Measurements from ENCODE around the gene NFIX.

Gene NFIX

DNA sequence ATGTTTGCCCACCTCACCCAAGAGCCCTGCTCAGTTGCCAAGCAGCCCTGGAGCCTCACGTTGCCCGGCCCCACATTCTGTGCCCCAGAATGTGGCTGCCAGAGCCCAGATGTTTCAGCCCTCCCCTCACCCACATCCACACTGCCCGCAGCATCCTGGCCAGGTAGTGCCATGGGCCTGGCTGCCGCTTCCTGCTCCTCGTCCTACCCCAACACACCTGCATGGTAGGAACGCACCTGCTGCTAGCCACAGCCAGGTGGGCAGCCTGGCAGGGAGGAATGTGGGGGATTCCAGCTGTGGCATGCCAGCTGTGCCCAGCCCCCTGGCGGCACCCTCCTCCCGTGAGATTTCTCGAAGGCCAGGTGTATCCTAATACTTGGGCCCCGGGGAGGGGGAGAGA is 7.5 kb upstream of the NFIX start:
- DNase-seq (ENCODE audit: low read depth in 2 of 2), result no peak

DNA sequence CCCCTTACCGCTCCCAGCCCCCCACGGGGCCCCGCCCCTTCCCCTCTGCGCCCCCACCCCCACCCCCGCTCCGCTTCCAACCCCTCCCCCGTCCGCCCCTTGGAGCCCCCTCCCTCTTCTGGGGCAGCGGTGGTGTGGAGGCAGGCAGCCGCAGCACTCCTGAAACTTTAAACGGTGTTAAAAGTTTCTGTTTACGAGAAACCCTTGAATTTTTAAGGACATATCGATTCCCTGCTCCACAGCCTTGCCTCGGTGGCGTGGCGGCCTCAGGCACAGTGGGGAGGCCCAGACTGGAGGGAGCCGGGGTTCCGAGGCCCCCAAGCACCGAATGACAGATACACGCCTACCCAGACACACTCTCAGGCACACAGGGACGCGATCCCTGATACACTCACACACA is 4.8 kb upstream of the NFIX start:
- DNase-seq (ENCODE audit: low read depth in 2 of 2), result no peak

DNA sequence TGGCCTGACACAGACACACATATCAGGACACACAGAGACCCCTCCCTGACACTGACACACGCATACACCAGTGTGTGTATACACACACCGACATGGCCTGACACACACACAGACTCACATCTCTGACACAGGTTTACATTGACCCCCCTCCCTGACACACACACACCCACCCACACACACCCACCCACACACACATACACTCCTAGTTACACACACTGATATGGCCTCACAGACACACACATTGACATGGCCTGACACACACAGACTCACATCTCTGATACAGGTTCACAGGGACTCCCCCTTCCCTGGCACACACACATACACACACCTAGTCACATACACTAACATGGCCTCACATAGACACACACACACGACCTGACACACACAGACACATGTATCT is 4.4 kb upstream of the NFIX start:
- DNase-seq (ENCODE audit: low read depth in 2 of 2), result no peak

DNA sequence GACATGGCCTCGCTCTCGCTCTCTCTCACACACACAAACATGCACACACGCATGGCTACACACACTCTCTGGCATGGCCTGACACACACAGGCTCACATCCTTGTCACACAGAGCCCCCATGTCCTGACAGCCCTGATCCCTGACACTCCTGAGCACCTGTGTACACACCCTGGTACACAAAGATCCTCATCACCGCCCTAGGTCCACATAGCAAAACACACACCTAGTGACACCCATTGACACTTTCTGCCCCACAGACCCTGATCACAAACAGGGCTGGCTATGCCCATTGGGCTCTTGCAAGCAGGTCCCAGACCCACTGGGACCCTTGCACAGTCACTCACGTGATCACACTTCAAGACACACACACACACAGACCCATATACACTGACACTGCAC is 4.0 kb upstream of the NFIX start:
- DNase-seq (ENCODE audit: low read depth in 2 of 2), result no peak

DNA sequence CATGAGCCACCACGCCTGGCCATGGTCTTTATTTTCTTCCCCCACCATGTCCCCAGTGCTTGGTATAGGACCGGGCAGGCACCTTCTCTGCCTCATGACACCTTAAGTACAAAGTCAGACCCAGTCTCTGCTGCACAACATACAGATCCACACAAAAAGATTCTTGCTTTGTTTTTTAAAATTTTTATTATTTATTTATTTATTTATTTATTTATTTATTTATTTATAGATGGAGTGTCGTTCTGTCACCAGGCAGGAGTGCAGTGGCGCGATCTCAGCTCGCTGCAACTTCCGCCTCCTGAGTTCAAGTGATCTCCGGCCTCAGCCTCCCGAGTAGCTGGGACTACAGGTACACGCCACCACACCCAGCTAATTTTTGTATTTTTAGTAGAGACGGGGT is 2.5 kb upstream of the NFIX start:
- no peak for DNase-seq (ENCODE audit: low read depth in 2 of 2)

DNA sequence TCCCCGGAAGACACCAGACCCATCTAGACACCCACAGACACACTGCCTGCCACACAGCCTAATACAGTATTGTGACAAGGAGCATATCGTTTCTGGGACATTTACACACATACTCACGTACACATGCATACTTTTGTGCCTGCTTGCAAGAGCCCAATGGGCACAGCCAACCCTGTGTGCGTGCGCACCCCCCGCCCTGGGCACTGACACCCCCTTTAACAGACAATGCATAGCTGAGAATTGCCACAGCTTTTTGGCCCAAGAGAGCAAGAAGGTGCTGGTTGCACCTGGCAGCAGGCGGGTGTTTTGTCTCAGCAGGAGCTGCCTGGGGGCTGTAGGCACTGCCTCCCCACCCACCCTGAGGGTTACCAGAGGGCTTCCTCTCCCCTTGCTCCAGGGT is 1.7 kb upstream of the NFIX start:
- no peak for DNase-seq (ENCODE audit: low read depth in 2 of 2)

DNA sequence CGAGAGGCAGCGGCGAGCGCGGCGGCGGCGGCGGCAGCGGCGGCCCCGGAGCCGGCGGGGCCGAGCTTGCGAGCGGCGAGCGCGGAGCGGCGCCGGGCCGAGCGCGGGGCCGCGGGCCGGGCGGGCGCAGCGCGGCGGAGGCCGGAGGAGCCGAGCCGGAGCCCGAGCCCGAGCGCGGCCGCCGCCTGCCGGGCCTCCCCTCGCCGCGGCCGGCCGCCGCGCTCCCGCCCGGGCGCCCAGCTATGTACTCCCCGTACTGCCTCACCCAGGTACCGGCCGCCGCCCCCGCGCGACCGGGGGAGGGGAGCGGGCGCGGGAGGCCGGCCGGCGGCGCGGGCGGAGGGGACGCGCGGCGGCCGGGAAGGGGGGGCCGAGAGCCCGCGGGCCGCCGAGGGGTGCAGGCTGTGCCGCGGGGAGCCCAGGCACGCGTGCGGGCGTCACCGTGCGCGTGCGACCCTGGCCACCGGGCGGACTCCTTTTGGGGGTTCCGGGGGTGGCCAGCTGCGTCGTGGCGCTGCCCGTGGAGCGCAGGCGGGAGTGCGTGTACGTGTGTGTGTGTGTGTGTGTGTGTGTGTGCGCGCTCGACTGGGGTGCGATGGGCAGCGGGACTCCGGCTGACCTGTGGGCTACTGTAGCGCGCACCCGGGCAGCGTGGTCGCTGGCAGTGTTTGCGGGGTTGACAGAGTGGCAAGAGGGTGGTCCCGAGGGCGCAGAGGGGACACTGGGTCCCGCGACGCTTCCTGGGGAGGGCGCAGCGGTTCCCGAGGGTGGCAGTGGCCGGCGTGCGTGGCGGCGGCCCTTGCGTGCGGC is 526 bp downstream of the NFIX start:
- no peak for DNase-seq (ENCODE audit: low read depth in 2 of 2)

DNA sequence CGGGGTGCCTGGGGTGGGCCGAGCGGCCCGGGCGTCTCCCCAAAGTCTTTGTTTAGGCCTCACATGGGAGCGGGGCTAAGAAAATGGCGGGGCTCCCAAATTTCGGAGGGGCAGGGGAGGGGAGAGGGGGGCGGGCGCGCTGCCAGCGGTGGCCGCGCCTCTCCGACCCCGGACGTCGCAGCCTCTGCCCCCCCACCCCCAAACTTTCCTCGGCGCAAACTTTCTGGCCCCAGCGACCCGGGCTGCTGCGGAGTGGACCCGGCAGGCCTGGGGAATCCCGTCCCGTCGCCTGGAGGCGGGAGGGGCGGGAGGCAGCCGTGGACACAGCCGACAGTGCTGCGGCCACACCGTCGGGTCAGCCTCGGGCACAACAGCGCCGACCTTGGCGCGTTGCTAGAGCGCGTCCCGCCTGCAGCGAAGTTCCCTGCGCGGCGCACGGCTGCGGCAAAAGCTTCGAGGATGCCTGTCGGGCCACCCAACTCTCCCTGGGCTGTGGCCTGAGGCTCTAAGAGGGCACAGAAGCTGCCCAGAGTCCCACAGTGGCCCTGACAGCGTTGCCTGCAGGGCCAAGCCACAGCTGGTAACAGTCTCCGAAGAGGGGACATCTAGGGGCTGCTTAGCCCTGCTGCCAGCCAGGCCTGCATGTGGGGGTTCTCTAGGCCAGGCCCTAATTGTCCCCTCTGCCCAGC is 1.3 kb downstream of the NFIX start:
- DNase-seq (ENCODE audit: low read depth in 2 of 2), result no peak

DNA sequence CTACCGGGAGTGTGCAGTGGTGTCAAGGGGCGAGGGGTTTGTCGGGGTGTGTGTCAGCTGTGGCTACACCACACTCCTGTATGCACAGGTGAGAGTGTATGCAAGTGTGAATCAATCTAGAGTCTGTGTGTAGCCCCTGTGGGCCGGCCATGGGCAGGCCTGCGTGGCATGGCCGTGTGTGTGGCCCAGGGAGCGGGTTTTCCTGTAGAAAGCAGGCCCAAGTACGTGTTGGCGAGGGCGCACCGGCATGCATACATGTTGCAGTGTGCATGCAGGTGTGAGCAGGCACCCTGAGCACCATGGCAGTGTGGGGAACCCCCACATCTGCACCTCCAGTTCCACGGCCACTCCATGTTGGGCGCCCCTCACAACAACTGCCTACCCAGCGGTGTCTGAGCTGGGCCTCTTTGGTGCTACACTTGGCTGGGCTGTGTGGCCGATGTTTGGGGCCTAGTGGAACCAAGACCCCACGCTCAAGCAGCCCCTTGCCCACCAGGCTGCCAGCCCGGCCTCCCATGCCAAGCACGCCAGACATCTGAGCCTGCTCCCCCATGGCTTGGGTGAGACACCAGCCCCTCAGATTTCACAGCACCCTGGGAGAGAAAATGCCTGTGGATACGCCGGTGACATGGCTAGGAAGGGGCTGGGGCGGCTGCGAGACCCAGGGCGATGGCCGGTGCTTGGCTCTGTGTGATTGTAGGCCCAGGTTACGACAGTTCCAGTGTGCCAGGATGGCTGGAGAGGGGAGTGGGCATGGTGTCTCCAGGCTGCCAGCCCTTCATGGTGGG is 2.1 kb downstream of the NFIX start:
- no peak for DNase-seq (ENCODE audit: low read depth in 2 of 2)

DNA sequence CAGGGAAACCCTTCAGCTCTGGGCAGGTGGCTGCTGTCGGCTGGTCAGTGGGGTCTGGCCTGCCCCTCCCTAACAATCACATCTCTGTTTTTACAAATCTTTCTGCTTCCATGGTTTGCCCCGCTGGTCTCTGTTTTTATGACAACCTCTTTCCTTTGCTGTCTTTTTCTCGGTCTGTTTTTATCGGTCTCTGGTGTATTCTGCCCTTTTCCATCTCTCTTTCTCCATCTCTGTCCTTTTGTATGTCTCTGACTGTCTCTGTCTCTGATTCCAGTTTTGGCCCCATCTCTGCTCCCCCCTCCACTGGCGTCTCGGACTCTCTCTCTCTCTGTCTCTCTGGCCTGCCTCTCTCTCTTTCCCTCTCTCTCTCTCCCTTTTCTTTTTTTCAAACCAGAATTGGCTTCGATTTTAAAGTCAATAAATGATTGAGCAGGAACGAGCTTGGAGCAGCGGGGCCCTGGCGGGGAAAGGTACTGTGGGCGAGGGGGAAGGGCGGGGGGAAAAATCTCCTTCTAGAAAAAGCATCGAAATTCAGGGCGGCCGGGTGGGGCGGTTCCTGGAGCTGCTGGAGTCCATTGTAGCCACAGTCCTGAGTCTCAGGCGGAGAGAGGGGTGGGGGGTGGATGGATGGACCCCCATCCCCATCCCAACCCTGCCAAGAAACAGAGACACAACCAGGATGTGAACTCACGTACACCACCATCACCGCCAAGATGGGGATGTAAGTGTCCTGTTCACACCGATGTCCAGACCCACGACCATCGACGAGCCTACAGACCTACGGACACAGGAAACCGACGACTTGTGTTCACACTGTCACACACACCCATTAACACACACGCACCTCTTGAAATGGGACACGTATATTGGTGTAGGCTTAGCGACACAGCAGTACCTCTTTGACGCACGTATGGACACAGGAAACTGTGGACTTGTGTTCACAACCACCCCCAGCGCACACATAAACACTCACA is 3.0 kb downstream of the NFIX start:
- DNase-seq (ENCODE audit: low read depth in 2 of 2), result no peak

DNA sequence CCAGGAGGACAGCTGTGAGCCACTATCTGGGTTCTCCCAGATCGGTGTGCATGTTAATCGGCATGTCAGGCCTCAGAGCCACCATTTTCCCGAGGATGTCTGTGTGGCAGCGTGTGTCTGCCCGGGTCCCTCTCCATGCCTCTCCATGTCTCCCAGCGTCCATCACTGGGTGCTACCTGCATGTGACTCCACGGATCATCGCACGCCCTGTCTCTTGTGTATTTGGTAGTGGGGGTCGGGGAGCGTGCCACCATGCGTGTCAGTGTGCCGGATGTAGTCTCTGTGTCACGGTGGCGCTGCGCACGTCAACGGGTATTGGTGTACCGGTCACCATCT is 5.9 kb downstream of the NFIX start:
- no peak for DNase-seq (ENCODE audit: low read depth in 2 of 2)

DNA sequence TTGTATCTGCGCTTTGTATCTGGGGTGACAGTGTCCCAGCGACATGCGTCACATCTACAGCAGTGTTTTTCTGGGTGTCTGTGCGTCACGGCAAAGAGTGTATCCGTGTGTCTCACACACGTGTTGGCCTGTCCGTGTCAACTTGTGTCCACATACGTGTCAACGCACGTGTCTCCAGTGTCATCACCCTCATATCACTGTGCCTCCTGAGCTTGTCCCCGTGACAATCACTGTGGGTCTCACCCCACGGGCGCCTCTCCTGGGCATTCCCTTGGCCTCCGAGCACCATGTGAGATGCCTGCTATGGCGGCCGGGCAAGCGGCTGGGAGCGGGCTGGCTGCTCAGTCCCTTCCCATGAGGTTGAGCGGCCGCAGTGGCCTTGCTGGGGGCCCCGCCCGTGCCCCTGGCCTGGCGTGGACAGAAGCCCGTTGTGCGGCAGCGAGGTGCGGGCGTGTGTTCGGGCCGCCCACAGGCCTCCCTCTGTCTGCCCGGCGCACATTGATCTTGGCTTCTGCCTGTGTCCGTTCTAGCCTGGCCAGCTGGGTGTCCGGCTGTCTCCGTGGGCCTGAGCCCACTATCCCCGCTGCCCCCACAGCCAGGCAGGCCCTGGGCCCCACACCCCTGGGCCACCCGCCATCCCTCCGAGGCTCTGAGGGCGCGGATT is 6.4 kb downstream of the NFIX start:
- DNase-seq (ENCODE audit: low read depth in 2 of 2), result no peak

DNA sequence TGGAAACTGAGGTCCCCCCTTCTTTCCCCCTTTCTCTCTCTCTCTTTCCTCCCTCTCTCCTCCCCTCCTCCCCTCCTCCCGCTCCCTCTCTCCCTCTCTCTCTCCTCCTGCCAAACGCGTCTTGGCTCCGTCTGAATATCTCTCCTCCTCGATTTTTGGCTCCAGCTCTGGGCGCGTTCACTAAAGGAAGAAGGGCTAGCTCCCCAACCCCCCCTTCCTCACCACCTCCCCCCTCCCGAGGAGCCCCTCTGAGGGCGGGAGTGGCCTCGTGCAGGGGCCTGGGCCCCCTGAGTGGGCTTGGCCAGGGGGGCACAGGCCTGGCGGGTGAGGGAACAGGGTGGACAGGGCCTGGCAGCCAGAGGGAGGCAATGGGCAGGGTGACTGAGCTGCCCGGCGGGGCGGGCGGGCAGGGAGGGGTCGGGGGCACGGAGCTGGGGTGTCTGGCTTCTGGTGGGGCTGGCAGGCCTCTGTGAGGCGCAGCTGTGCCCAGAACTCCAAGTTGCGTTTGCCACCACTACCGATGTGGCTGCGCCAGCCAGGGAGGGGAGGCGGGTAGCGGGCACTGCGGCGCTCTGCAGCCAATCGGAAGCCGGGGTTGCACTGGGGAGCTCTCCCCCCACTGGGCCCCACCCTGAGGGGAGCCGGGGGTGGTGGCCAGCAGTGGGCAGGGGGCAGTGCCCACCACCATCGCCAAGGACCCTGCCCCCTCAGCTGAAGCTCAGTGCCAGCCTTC is 7.1 kb downstream of the NFIX start:
- no peak for DNase-seq (ENCODE audit: low read depth in 2 of 2)

DNA sequence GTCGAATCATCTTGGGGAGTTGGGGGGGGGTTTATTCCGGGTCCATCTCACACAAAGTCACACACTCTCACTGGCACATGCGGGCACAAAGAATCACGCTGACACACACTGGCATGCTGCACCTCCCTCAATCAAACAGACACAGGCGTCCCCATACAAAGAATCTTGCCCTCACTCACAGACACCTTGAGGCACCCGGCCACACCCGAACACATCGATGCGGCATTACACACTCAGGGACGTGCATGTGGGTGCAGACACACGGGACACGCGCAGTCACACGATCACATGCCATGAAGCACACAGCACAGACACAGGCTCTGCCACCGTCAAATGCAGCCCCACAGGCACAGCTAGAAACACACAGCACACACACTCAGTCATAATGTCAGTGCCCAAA is 7.8 kb downstream of the NFIX start:
- no peak for DNase-seq (ENCODE audit: low read depth in 2 of 2)

DNA sequence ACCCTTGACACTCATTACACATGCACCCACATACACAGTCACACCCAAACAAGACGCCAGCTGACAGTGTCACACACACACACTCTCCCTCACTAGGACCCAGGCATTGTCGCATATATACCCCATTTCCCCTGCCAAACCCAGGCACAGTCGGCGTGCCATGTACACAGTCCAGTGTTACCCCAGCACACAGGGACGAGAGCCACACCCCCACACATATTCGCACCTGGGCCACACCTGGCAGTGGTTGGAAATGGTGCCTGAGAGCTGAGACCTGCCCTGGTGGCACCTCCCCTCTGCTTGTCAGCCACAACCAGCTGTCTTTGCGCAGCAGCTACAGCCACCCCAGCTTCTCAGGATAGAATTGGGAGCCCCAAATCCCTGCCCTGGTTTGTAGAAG is 9.0 kb downstream of the NFIX start:
- DNase-seq (ENCODE audit: low read depth in 2 of 2), result no peak

DNA sequence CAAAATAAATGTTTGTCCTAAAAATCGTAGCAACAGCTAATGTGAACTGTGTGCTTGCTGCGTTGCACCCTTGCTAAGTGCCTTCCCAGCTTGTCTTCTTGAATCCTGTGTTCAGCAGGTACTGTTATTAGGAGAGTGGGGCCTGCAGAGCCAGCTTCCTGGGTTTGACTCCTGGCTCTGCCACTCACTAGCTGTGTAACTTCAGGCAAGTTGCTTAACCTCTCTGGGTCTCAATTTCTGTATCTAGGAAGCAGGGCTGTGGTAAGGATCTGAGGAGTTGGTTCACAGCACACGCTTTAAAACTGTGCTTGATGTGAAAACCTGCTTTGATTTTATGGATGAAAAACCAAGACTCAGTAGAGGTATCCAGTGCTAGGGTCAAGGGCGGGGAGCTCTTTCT is 10.0 kb downstream of the NFIX start:
- DNase-seq (ENCODE audit: low read depth in 2 of 2), result no peak

DNA sequence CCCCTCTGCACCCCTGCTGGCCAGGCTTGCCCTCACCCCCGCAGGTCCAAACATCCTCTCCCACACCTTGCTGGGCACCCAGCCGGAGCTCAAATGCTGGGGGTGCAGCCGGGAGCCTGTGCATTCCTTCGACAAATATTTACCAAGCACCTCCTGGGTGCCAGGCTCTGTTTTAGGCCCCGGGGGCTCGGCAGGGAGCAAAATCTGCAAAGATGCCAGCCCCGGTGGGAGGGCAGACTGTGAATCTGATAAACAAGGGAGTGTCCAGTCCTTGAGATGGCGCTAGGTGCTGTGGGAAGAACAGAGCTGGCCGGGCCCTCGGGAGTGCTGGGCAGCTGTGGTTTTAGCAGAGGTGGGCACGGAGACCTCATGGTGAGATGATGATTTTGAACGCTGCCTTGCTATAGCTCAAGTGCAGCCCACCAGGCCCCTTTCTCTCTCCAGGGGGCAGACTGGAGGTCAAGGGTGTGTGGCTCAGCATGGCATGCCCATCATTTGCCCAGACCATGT is 10.6 kb downstream of the NFIX start:
- DNase-seq (ENCODE audit: low read depth in 2 of 2), result no peak

DNA sequence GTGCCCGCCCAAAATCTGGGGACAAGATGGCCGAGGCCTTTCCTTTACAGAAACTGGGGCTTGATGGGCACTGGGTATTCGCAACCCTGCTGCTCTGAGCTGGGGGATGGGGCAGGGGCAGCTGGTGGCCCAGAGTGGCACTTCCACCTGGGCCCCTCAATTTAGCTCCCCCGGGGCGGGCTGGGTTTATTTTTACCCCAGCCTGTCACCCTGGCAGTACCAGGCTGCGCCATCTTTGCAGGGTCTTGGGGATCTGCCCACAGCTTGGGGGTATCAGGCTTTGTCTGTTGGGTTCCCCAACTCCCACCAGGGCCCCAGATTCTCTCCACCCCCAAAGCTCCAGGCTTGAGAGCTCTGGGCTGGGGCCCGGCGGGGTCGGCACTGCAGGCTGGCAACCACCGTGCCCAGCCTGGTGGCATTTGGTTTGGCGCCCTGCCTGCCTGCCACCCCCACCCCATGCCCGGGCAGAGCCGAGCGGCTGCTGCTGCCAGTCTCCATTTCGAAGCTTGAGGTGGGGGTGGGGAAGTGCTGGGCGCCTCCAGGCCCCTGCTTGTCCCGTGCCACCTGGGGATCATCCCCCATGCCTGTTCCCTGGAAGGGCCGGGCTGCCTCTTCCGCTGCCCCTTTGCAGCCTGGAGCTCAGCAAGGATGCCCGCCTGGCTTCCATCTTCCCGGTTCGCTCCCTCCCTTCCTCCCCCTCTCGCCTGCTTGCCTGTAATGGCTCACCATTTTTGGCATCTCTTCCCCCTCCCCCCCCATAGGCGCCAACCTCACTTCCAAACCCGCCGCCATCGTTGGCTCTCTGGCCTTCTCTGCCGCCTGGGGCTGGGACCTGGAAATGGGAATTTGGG is 11.4 kb downstream of the NFIX start:
- DNase-seq (ENCODE audit: low read depth in 2 of 2), result no peak

DNA sequence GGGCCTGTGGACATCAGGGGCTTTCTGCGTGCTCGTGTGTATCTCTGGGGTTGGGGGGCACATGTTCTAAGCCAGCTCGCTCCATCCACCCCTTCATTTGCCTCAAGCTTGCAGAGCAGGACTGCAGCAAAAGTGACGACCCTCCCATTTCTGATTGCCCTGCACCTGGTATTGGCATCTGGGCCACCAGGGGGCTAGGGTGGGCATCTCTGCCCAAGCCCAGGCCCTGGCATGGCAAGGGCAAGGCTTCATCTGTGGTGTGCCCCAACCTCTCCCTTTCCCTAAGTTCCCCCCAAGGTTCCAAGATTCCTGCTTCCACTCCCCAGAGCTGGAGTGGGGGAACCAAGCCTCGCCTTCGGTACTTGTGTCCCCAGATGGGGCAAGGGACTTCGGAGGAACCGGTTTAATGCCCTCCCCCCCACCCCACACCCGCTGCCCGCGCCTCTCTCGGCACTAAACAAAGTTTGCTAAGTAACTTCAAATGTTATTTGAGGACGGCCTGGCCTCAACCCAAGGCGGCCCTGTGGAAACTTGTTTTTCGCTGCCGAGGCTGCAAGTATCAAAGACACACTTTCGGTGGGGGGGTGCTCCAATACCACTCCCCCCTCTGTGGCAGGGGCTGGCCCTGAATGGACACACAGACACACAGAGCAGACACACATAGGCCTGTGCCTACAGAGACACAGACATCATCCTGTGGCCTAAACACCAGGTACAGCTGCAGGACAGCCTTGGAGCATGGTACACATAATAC is 12.2 kb downstream of the NFIX start:
- DNase-seq (ENCODE audit: low read depth in 2 of 2), result no peak

Data from stimulated activated CD8-positive, alpha-beta memory T cell treated with anti-CD3 and anti-CD28 coated beads, Interleukin-7, amount 100 ng/mL, for 1 hour (primary cell).